Measurements from ENCODE around the gene UBAC2. TPM values are rescaled to one million over a fixed set of nuclear protein-coding genes. Genes with fewer than 3 reads are reported as not detected.

Gene UBAC2
- total and polyA plus RNA-seq, 10 donors: 49.3 to 82.1 (median 66.2) TPM

GRCh38 chr13:99327761-99328160 lies 127.1 kb downstream of the UBAC2 start:
- Histone ChIP-seq H3K4me1 (peaks cover 3 to 66% (median 35%) of the 10 kb centered on the region in 6 donors), H3K36me3 (peaks cover 0 to 49% (median 9%) of the 10 kb centered on the region in 6 donors), H3K9me3 (no peaks in the 10 kb centered on the region), H3K27ac (no peak overlapping the region), H3K4me3 (no peak overlapping the region), H3K27me3 (replicated peaks in 1 of 7) (no peaks in the 10 kb centered on the region)
- WGBS, 5 donors: 96 to 99% (median 97%) methylated on average over 2 of the region's 2 CpGs
- TF ChIP-seq POLR2AphosphoS5 (IDR thresholded peaks at IDR 0.05) (no peak), CTCF (IDR thresholded peaks at IDR 0.05 in 8 of 11, conservative IDR thresholded peaks at IDR 0.05 in 3 of 11) (no peak), POLR2A (IDR thresholded peaks at IDR 0.05) (no peak)
- intact Hi-C loops (cut with DNase I; ENCODE audit: low total_unique reads): no loop called here
- no peak for DNase-seq

GRCh38 chr13:99329477-99329876 lies 128.8 kb downstream of the UBAC2 start:
- Histone ChIP-seq H3K4me3 (no peak overlapping the region), H3K36me3 (peaks cover 0 to 43% (median 9%) of the 10 kb centered on the region in 6 donors), H3K4me1 (peaks cover 0 to 55% (median 24%) of the 10 kb centered on the region in 6 donors), H3K27ac (no peak overlapping the region), H3K27me3 (replicated peaks in 1 of 7) (no peaks in the 10 kb centered on the region), H3K9me3 (no peaks in the 10 kb centered on the region)
- TF ChIP-seq POLR2A (IDR thresholded peaks at IDR 0.05): no peak
- TF ChIP-seq POLR2AphosphoS5 (IDR thresholded peaks at IDR 0.05): no peak
- TF ChIP-seq CTCF (IDR thresholded peaks at IDR 0.05 in 8 of 11, conservative IDR thresholded peaks at IDR 0.05 in 3 of 11): no peak
- intact Hi-C loops (cut with DNase I; ENCODE audit: low total_unique reads): no loop called here
- WGBS, 5 donors: 33 to 100% (median 90%) methylated on average over 1 of the region's 1 CpG
- no peak for DNase-seq

GRCh38 chr13:99330942-99331341 lies 130.3 kb downstream of the UBAC2 start:
- Histone ChIP-seq H3K4me1 (peaks cover 3 to 55% (median 28%) of the 10 kb centered on the region in 6 donors), H3K27me3 (replicated peaks in 1 of 7) (no peaks in the 10 kb centered on the region), H3K27ac (no peak overlapping the region), H3K4me3 (no peak overlapping the region), H3K9me3 (no peaks in the 10 kb centered on the region), H3K36me3 (peaks cover 0 to 32% (median 9%) of the 10 kb centered on the region in 6 donors)
- intact Hi-C loops (cut with DNase I; ENCODE audit: low total_unique reads): no loop called here
- no peak for DNase-seq
- 61 to 81% (median 70%) methylated on average over 6 of the region's 6 CpGs for WGBS, 5 donors
- no peak for TF ChIP-seq POLR2AphosphoS5 (IDR thresholded peaks at IDR 0.05)

- Histone ChIP-seq H3K36me3 (peaks cover 0 to 36% (median 9%) of the 10 kb centered on the region in 6 donors), H3K27me3 (replicated peaks in 1 of 7) (no peaks in the 10 kb centered on the region), H3K27ac (peak overlapping the region in 1 of 8 donors; percentile 20), H3K4me3 (no peak overlapping the region), H3K9me3 (no peaks in the 10 kb centered on the region), H3K4me1 (peaks cover 3 to 55% (median 23%) of the 10 kb centered on the region in 6 donors)
- DNase-seq: no peak
- intact Hi-C loops (cut with DNase I; ENCODE audit: low total_unique reads): no loop called here
- WGBS, 5 donors: 53 to 71% (median 64%) methylated on average over 4 to 5 of the region's 5 CpGs
- TF ChIP-seq POLR2A (IDR thresholded peaks at IDR 0.05) (no peak), POLR2AphosphoS5 (IDR thresholded peaks at IDR 0.05) (no peak), CTCF (IDR thresholded peaks at IDR 0.05 in 8 of 11, conservative IDR thresholded peaks at IDR 0.05 in 3 of 11) (no peak)
Observed at GRCh38 chr13:99331881-99332293, 131.2 kb downstream of the UBAC2 start.

- Histone ChIP-seq H3K4me1 (peaks cover 3 to 57% (median 23%) of the 10 kb centered on the region in 6 donors), H3K27me3 (replicated peaks in 1 of 7) (no peaks in the 10 kb centered on the region), H3K36me3 (peaks cover 0 to 36% (median 9%) of the 10 kb centered on the region in 6 donors), H3K9me3 (no peaks in the 10 kb centered on the region), H3K4me3 (no peak overlapping the region), H3K27ac (peak overlapping the region in 1 of 8 donors; percentile 20)
- 51 to 79% (median 69%) methylated on average over 9 of the region's 9 CpGs for WGBS, 5 donors
- TF ChIP-seq POLR2A (IDR thresholded peaks at IDR 0.05): no peak
- TF ChIP-seq POLR2AphosphoS5 (IDR thresholded peaks at IDR 0.05): no peak
- no peak for TF ChIP-seq CTCF (IDR thresholded peaks at IDR 0.05 in 8 of 11, conservative IDR thresholded peaks at IDR 0.05 in 3 of 11)
- DNase-seq: no peak
- intact Hi-C loops (cut with DNase I; ENCODE audit: low total_unique reads): no loop called here
Observed at GRCh38 chr13:99332456-99332855, 131.8 kb downstream of the UBAC2 start.

All from spleen (tissue), 11 donors.